Left hindlimb (tissue), 1 donor: ENCODE results near the gene SPTB.

Experiments used
- DNase-seq: peaks from one replicate; pipeline ENCODE4 v3.0.0-alpha.2; 2018

Gene SPTB

GRCh38 chr14:64725261-64725815, 154.4 kb downstream of the SPTB start:
- DNase-seq, result no peak

DNA sequence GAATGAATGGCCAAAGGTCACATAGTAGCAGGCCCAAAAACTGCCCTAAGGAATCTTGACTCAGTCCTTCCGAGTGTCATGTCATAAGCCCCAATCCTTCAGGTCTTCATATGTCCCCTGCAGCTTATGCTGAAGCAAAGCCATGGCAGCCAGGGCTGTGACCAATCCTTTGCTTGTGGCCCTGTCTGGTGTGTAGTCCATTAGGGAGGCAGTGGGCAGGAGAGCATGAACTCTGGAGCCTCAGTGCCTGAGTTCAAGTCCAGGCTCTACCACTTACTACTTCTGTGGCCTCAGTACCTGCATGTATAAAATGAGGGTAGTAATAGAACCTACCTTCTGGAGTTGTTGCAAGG, 155.2 kb downstream of the SPTB start:
- no peak for DNase-seq

GRCh38 chr14:64723691-64724577, 155.8 kb downstream of the SPTB start:
- DNase-seq, result peak; percentile 17

GRCh38 chr14:64722842-64723447, 156.8 kb downstream of the SPTB start:
- DNase-seq, result peak; percentile 12

DNA sequence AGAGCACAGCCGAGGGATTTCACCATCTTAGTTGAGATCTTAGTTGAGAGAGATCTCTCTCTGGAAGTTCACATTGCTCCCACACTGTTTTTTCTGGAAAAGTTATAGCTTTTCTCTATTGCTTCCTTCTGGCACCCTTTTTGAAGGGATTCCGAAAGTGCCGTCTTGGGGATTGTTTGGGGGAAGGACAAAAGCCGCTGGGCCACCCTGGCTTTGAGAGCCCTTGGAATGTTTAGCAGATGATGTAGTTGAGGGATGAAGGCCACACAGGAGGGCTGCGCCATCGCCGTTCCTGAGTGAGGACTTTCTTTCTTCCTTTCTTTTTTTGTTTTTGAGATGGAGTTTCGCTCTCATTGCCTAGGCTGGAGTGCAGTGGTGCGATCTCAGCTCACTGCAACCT, 157.8 kb downstream of the SPTB start:
- peak; percentile 27 for DNase-seq

- DNase-seq, result peak; percentile 55
Measured at GRCh38 chr14:64721391-64721791, 158.3 kb downstream of the SPTB start.

DNA sequence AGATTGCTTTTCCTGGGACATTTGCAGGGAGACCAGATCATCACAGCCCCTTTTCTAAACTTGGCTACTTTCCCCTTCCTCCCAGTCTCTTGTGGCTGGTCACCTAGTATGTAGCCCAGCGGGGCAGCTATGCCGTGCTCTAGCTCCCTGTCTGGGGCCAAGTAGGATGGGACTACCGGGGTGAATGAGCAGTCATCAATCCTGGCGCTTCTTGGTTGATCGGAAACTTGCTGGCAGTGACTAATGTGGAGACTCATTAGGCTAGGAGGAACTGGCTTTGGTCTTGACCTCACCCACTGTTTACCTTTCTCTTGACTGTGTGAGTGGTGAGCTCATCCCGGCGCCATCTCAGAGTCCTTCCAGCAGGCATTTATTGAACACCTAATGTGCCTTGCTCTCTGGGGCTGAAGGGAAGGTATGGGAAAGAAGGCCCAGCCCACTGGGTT, 159.6 kb downstream of the SPTB start:
- peak; percentile 26 for DNase-seq

GRCh38 chr14:64719601-64720000, 160.1 kb downstream of the SPTB start:
- DNase-seq, result peak; percentile 14

DNA sequence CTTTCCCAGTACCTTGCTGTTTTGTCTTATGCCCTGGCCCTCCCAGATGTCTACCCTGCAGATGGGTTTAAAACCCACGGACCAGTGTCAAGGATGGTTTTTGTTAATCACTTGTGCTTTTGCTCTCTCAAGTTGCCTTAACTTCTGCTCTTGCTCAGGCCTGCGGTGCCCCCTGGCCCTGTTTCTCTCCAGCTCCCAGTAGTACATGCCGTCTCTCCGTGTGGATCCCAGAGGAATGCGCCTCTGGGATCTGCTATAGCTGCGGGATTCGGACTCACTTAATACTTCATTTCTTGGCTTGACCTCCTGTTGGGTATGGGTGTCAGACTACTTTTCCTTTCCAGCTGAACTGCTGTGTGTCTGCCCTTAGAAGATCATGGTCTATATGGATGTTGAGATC, 160.9 kb downstream of the SPTB start:
- DNase-seq, result peak; percentile 9

- peak; percentile 29 for DNase-seq
Measured at GRCh38 chr14:64717870-64718269, 161.8 kb downstream of the SPTB start.

DNA sequence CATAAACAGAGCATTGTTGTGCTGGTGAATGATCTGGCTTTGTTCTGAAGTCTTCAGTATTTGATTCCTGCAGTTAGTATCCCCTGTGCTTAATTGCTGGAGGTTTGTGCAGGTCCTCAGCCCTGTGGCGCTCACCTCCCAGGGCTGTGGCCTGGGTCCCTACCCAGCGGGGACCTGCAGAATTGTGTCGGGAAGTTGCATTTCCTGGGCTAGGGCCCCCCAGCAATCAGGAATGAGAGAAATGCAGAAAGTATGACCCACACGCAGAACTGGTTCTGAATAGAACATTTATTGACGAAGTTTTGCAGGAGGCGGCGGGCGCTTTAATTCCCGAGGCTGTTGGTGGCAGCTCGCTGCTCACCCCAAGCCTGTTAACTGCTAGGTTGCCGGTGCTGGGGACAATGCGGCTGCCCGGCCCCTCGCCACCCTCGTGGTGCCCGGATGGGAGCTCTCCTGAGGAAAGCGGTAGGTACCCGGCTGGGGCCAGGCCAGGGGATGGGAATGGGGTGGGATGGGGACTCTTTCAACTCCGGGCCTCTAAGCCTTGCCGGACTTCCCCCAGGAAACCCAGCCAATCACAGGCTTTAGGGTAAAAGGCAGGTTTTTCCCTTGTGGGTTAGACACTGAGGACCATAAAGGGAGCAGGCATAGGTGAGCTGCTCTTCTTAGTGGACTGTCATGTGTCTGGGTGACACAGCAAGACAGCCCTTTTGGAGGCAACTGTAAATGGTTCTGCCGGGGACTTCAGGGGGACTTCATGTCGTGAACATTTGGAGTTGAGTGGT, 163.9 kb downstream of the SPTB start:
- DNase-seq, result peak; percentile 32

DNA sequence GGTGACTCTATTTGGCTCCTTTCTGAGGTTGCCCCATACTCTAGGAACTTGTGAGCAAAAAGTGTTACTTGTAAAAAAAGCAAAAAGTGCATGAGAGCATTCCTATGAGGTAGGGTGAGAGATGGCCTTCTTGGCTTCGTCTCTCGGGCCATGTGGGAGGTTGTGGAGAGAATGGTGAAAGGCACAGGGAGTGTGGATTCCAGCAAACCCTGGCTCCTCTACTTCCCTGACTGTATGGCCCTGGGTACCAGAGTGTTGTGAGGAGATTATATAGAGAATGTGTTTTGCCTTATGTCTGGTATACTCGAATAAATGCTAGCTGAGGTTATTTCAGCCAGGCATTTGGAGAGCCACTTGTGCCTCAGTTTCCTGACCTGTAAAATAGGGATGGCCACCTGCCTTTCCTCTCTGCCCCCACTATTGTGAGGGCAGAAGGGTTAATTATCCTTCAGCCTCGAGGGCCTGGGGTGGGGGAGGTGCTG, 164.5 kb downstream of the SPTB start:
- peak; percentile 2 for DNase-seq

GRCh38 chr14:64714432-64715025, 165.2 kb downstream of the SPTB start:
- DNase-seq, result peak; percentile 6

DNA sequence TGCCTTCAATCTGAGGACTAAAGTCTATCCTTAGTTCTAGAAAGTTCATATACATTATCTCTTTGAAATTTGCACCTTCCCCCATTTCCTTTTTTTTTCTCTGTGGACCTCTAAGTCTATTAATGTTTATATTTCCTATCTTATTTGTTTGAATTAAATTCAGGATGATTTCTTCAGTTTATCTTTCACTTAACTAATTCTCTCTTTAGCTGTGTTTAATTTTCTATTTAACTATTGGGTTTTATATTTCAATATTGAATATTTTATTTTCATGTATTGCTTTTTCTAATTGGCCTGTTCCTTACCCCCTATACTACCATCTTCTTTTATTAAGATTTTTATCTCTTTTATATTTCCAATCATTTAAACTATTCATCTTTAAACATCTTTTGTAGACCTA, 166.0 kb downstream of the SPTB start:
- DNase-seq, result no peak

GRCh38 chr14:64711039-64711438, 168.7 kb downstream of the SPTB start:
- no peak for DNase-seq

- DNase-seq, result no peak
Measured at GRCh38 chr14:64709126-64709525, 170.6 kb downstream of the SPTB start.

DNA sequence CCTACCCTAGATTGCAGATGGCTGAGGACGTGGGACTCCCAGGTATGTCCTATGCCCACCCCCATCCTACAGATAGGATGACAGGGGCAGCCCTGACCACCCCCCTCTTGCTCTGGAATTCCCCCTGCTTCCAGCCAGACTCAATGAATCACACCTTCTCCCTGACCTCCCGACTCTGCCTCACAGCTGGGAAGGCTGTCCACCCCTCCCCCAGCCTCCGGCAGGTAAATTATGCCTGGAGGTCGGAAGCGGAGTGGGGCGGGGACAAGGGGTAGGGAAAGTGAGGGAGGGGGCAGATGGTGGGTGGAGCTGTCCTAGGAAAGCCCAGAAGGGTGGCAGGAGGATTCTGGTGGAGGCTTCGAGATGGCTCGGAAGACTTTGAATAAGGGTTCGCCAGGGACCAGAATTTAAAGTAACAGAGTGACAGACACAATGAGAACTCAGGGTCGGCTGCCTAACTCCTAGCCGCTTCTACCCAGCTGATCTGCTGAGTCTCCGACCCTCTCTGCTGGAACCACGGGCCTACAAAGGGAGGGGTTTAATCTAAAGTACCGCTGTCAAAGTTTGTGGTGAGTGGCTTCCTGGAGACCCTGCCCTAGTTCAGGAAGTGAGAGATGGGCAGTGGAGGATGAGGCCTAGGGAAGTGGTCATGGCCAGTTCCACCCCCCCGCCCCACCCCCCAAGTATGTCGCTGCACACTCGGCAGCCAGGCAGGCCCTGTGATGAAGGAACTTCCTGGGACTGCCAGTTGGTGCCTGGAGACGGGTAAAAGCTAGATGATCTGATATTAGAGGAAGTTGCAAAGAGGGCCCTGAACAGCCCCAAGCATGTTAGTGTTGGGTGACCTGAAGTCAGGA, 171.3 kb downstream of the SPTB start:
- DNase-seq, result no peak

DNA sequence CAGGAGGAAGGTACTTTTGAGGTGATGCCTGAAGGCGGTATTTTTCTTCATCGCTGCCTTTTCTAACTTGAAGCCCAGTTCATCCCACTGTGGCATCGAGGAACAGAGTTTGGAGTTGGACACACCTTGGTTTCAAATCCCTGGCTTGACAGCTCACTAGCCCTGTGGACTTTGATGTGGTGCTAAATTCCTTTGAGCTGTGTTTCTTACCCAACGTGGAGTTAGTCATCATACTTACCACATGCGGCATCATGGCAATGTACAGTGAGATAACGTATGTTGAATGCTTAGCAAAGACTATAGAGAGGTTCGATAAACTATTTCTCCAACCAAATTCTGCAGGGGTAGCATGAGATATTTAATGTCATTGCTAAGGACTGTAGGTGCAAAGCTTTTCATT, 172.0 kb downstream of the SPTB start:
- no peak for DNase-seq

DNA sequence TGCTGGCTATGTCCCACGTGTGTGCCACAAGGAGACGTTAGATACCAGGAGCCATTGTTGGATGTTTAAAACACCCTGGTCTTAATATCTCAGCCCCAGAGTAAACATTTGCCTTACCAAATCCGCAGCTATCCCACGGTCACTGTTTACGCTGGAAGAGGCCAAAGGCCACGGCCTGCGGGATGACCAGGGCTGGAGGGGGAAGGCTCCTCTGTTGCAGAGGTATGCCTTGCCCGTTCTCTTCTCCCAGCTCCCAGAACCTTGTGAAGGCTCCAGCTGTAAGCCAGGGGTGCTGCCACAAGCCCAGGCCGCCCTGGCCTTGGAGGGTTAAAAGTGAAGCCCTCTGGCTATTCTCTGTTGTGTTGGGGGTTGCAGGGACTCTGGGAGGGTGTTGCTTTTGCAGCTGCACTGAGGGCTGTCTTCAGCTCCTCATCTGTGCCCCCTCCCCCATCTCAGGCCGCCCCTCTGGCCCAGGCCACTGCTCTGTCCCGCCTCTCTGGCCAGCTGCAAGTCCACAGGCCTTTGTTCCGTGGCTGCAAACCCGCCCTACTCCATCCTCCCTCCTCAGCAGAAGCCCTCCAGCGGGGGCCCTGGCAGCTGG, 173.0 kb downstream of the SPTB start:
- DNase-seq, result peak; percentile 71

GRCh38 chr14:64706119-64706592, 173.6 kb downstream of the SPTB start:
- no peak for DNase-seq
